HepG2 (cell line): Measurements from ENCODE around the gene RBM26. TPM values are rescaled to one million over a fixed set of nuclear protein-coding genes. Genes with fewer than 3 reads are reported as not detected.
A peak's percentile ranks its signal among the peaks of the same experiment; 100 is the strongest.

Experiments used
- ATAC-seq: fragments of 200-7000 bp; cut with Tn5 transposase; 3 replicates; pipeline ENCODE4 v1.9.1; 2020; ENCODE audit warnings: mild to moderate bottlenecking, moderate library complexity
- BruUV-seq: library from RNA; stranded (reverse); fragments of 400-500 nt; replicated peaks from 2 replicates; lab custom pipeline; 2021; lab: Mats Ljungman, UMichigan
- CTCF ChIA-PET: fragments of 300-600 bp; formaldehyde crosslinking; extraction: SDS; loops from one replicate; lab custom pipeline; 2021; ENCODE audit warnings: low total read pairs, inconsistent platforms, low intra/inter-chr PET ratio; lab: Yijun Ruan, JAX
- POLR2A ChIA-PET: fragments of 350-600 bp; sonication (Branson Sonifier 250); formaldehyde crosslinking; loops from one replicate; lab custom pipeline; 2020; ENCODE audit warnings: antibody characterized with exemption, inconsistent platforms; lab: Yijun Ruan, JAX
- DNase-seq: peaks from one replicate; pipeline ENCODE4 v3.0.0-alpha.2; 2015; ENCODE audit warnings: low spot score
- FAIRE-seq: peaks from 3 replicates; lab custom pipeline; 2011; peaks lifted over from hg19 to GRCh38; lab: Jason Lieb, UNC
- H2AFZ ChIP-seq: one replicate; pipeline ENCODE4 v1.6.1; 2011; ENCODE audit warnings: low read length, inconsistent platforms
- H3K27ac ChIP-seq: fragments of 300-600 bp; 3 replicates; pipeline ENCODE4 v1.8.0; 2011; ENCODE audit warnings: mixed run types, mild to moderate bottlenecking, mixed read lengths, low read length, inconsistent platforms; ENCODE audit not compliant: insufficient read depth; ENCODE audit errors: extremely low read length
- H3K27me3 ChIP-seq, 2 experiments: fragments of 200-600 bp in 1 of 2; 2 replicates in 1 of 2; 3 replicates in 1 of 2; pipeline versions ENCODE4 v1.6.0 to v1.8.0; 2011; ENCODE audit warnings: low read length in 2 of 2, mild to moderate bottlenecking in 2 of 2, moderate library complexity in 2 of 2, inconsistent platforms in 1 of 2; ENCODE audit not compliant: insufficient read depth in 2 of 2, control insufficient read depth in 1 of 2
- H3K36me3 ChIP-seq, 2 experiments: fragments of 200-600 bp in 1 of 2; replicated peaks in 1 of 2; 2 replicates in 1 of 2; 3 replicates in 1 of 2; pipeline versions ENCODE4 v1.5.1 to v1.8.0; 2011; ENCODE audit warnings: low read length in 2 of 2, inconsistent platforms in 1 of 2; ENCODE audit not compliant: insufficient read depth in 2 of 2, control insufficient read depth in 1 of 2
- H3K4me1 ChIP-seq: 2 replicates; pipeline ENCODE4 v1.5.1; 2012; ENCODE audit warnings: low read length, inconsistent platforms; ENCODE audit not compliant: insufficient read depth
- H3K4me2 ChIP-seq: 2 replicates; pipeline ENCODE4 v1.6.0; 2011; ENCODE audit warnings: low read depth, low read length, inconsistent platforms
- H3K4me3 ChIP-seq, 3 experiments: fragments of 200-600 bp in 1 of 3; sonication (generic), shearing (Covaris generic) in 1 of 3; replicated peaks in 1 of 3; 2 replicates each; pipeline ENCODE4 v1.5.1; 2011 to 2016; ENCODE audit warnings: low read length in 3 of 3, inconsistent platforms in 2 of 3, low read depth in 2 of 3, mild to moderate bottlenecking in 2 of 3, control low read depth in 1 of 3, mixed read lengths in 1 of 3; ENCODE audit not compliant: insufficient read depth in 1 of 3
- H3K79me2 ChIP-seq: one replicate; pipeline ENCODE4 v1.6.1; 2011; ENCODE audit warnings: low read length, inconsistent platforms; ENCODE audit not compliant: insufficient read depth
- H3K9ac ChIP-seq: 2 replicates; pipeline ENCODE4 v1.6.0; 2011; ENCODE audit warnings: mild to moderate bottlenecking, low read depth, low read length, inconsistent platforms; ENCODE audit not compliant: insufficient read depth
- H3K9me3 ChIP-seq: 2 replicates; pipeline ENCODE4 v1.5.1; 2012; ENCODE audit warnings: mild to moderate bottlenecking, low read length
- H4K20me1 ChIP-seq: 2 replicates; pipeline ENCODE4 v1.6.0; 2011; ENCODE audit warnings: inconsistent platforms, mild to moderate bottlenecking, low read length, moderate library complexity; ENCODE audit not compliant: insufficient read depth
- MIER3 ChIP-seq: IDR thresholded peaks from 2 replicates; pipeline ENCODE4 v1.6.1; 2016; ENCODE audit warnings: missing compliant biosample characterization, borderline replicate concordance
- NFYB ChIP-seq: sonication (generic); formaldehyde crosslinking; IDR thresholded peaks from 2 replicates; pipeline ENCODE4 v1.4.0; 2020; ENCODE audit warnings: missing genetic modification reagents
- NR2C2 ChIP-seq: sonication (generic); formaldehyde crosslinking; IDR thresholded peaks from 2 replicates; pipeline ENCODE4 v1.4.0; 2020; ENCODE audit warnings: missing genetic modification reagents, mild to moderate bottlenecking, moderate library complexity, borderline replicate concordance
- ONECUT2 ChIP-seq: sonication (generic); formaldehyde crosslinking; IDR thresholded peaks from 2 replicates; pipeline ENCODE4 v1.4.0; 2020; ENCODE audit warnings: missing genetic modification reagents
- REL ChIP-seq: sonication (generic); formaldehyde crosslinking; conservative IDR thresholded peaks from 2 replicates; pipeline ENCODE4 v1.8.0; 2022; ENCODE audit warnings: mild to moderate bottlenecking, missing genetic modification reagents, moderate library complexity
- SNRNP70 ChIP-seq: fragments of 200-400 bp; formaldehyde crosslinking; IDR thresholded peaks from 2 replicates; pipeline ENCODE4 v1.6.1; 2017; ENCODE audit warnings: mild to moderate bottlenecking, low read depth, low read length, moderate library complexity
- TEAD2 ChIP-seq: sonication (generic); formaldehyde crosslinking; IDR thresholded peaks from 2 replicates; pipeline ENCODE4 v1.9.0; 2021; ENCODE audit warnings: missing genetic modification reagents
- ZNF263 ChIP-seq: sonication (generic); formaldehyde crosslinking; IDR thresholded peaks from 2 replicates; pipeline ENCODE4 v1.4.0; 2020; ENCODE audit warnings: missing genetic modification reagents
- ZNF350 ChIP-seq: sonication (generic); formaldehyde crosslinking; IDR thresholded peaks from 2 replicates; pipeline ENCODE4 v1.4.0; 2020; ENCODE audit warnings: mild to moderate bottlenecking, low read depth, missing genetic modification reagents, borderline replicate concordance
- WGBS: methylation state at CpG from one replicate; pipeline ENCODE4 v1.1.6; 2017; ENCODE audit warnings: low lambda C conversion rate; 5-methylcytosine and 5-hydroxymethylcytosine counted together
- in situ Hi-C: cut with HindIII; loops from 2 replicates; pipeline ENCODE4 v1.10.0; 2017; ENCODE audit warnings: low pct_unique_long_range_greater_than_20kb; ENCODE audit not compliant: extremely low pct_ligation_motif_present
- intact Hi-C: fragments of 100-400 bp; cut with micrococcal nuclease; formaldehyde crosslinking; loops from one replicate; pipeline ENCODE4 v1.10.0; 2022; ENCODE audit not compliant: unreplicated experiment
- polyA plus RNA-seq, 8 experiments: library from polyadenylated mRNA; depleted of rRNA in 3 of 8; stranded (reverse) in 7 of 8; unstranded in 1 of 8; fragments of >200 nt; fragmentation: Illumina TruSeq in 4 of 8; extraction: Trizol in 4 of 8; gene quantifications; 2 replicates each; pipeline versions ENCODE4 v1.2.1 to v1.2.3, GENCODE V29; 2011 to 2016; ENCODE audit warnings: low read depth in 4 of 8, missing spikeins in 1 of 8, mixed read lengths in 1 of 8; ENCODE audit not compliant: insufficient read depth in 1 of 8
- total RNA-seq, 5 experiments: library from RNA; depleted of rRNA; stranded (reverse); fragments of >200 nt; fragmentation: Illumina TruSeq; extraction: Trizol; gene quantifications; 2 replicates each; pipeline ENCODE4 v1.2.3, GENCODE V29; 2016; ENCODE audit warnings: low read depth in 1 of 5
- TF ChIP-seq, protein P1 (sequence below): sonication (generic); formaldehyde crosslinking; IDR thresholded peaks from 2 replicates; pipeline ENCODE4 v1.4.0; 2020; ENCODE audit warnings: missing genetic modification reagents, borderline replicate concordance
- TF ChIP-seq, protein P2 (sequence below): sonication (generic); formaldehyde crosslinking; IDR thresholded peaks from 2 replicates; pipeline ENCODE4 v1.5.1; 2020; ENCODE audit warnings: missing genetic modification reagents, mild to moderate bottlenecking, borderline replicate concordance
- TF ChIP-seq, protein P3 (sequence below): sonication (generic); formaldehyde crosslinking; IDR thresholded peaks from 2 replicates; pipeline ENCODE4 v1.9.0; 2021; ENCODE audit warnings: missing genetic modification reagents, mild to moderate bottlenecking, borderline replicate concordance

The RBM26 gene
- total and polyA plus RNA-seq, 2 of the 13 experiments (the other 11 are each of a cell fraction or from before 2014, with no cell fraction given) = 19.4 to 34.4 TPM

DNA sequence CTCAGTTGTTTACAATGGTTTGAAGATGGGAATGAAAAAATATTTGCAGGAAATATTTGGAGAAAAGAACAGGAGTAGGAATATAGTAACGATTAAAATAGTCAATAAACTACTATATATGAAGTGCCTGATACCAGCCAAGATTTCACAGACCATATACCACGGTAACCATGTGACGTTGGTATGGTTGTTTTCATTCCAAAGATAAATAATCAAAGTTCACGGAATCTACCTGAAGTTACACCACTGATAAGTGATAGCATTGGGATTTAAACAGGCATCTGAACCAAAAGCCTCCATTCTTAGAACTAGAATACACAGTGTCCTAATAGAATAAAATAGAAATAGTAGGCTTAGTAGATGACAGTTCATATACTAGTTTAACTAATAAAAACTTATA is 123.5 kb downstream of the RBM26 start:
- intact Hi-C loops (no loop called here), in situ Hi-C loops (no loop called here)
- peak overlapping the region; percentile 51 for H3K4me2 ChIP-seq
- ChIA-PET POLR2A (no interaction called here), CTCF (no interaction called here)
- ATAC-seq (peak; percentile 69), FAIRE-seq (no peak), DNase-seq (peak; percentile 12)
- no peak overlapping the region for H2AFZ ChIP-seq
- H3K4me3 ChIP-seq = no peak overlapping the region
- no TSS peak for BruUV-seq
- no peaks in the 10 kb centered on the region for H4K20me1 ChIP-seq
- H3K4me1 ChIP-seq = peaks cover 18% of the 10 kb centered on the region
- 8% methylated on average over 4 of the region's 4 CpGs for WGBS
- no peaks in the 10 kb centered on the region for H3K27me3 ChIP-seq
- H3K79me2 ChIP-seq = no peaks in the 10 kb centered on the region
- no peak overlapping the region for H3K9ac ChIP-seq
- H3K36me3 ChIP-seq = no peaks in the 10 kb centered on the region
- no peaks in the 10 kb centered on the region for H3K9me3 ChIP-seq
- TF ChIP-seq REL (CRISPR knock-in tag) (no peak), SNRNP70 (no peak), ZNF263 (CRISPR knock-in tag) (no peak)
- TF ChIP-seq, protein P1, sequence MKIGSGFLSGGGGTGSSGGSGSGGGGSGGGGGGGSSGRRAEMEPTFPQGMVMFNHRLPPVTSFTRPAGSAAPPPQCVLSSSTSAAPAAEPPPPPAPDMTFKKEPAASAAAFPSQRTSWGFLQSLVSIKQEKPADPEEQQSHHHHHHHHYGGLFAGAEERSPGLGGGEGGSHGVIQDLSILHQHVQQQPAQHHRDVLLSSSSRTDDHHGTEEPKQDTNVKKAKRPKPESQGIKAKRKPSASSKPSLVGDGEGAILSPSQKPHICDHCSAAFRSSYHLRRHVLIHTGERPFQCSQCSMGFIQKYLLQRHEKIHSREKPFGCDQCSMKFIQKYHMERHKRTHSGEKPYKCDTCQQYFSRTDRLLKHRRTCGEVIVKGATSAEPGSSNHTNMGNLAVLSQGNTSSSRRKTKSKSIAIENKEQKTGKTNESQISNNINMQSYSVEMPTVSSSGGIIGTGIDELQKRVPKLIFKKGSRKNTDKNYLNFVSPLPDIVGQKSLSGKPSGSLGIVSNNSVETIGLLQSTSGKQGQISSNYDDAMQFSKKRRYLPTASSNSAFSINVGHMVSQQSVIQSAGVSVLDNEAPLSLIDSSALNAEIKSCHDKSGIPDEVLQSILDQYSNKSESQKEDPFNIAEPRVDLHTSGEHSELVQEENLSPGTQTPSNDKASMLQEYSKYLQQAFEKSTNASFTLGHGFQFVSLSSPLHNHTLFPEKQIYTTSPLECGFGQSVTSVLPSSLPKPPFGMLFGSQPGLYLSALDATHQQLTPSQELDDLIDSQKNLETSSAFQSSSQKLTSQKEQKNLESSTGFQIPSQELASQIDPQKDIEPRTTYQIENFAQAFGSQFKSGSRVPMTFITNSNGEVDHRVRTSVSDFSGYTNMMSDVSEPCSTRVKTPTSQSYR (CRISPR knock-in tag) = no peak
- no peak overlapping the region for H3K27ac ChIP-seq

DNA sequence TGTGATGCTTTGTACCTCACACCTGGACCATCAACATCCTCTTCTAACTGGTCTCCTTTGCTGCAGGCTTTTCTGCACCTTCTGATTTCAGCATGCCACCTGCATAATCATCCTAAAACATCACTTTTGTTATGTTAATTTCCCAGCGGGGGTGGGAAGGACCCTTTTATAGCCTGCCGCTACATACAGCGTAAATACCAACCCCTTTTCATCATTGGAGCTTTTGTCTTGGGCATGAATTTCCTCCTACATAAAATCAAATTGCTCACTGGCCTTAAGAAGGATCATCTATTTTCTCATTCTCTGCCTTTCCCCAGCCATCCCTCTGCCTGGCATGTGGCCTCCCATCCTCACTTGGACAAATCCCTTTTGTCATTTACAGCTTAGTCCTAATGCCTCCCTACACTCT is 124.7 kb downstream of the RBM26 start:
- no peak overlapping the region for H3K27ac ChIP-seq
- no peak overlapping the region for H3K4me3 ChIP-seq
- FAIRE-seq (no peak), DNase-seq (no peak), ATAC-seq (no peak)
- H3K27me3 ChIP-seq = no peaks in the 10 kb centered on the region
- POLR2A ChIA-PET = no interaction called here
- TF ChIP-seq ZNF350 (CRISPR knock-in tag) (no peak), NR2C2 (CRISPR knock-in tag) (no peak), MIER3 (CRISPR knock-in tag) (no peak), TEAD2 (CRISPR knock-in tag) (no peak), ONECUT2 (CRISPR knock-in tag) (no peak), NFYB (CRISPR knock-in tag) (no peak)
- TF ChIP-seq, protein P2, sequence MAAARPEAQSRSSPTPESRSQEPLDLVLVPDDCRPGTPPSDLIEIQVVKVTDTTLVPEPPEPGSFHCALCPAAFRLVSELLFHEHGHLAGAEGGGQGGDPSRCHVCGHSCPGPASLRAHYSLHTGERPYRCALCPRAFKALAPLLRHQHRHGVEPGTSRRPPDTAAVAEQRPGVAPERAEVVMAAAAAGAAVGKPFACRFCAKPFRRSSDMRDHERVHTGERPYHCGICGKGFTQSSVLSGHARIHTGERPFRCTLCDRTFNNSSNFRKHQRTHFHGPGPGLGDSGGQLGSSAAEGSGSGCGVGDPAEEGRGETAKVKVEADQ (CRISPR knock-in tag) = no peak
- TF ChIP-seq, protein P3, sequence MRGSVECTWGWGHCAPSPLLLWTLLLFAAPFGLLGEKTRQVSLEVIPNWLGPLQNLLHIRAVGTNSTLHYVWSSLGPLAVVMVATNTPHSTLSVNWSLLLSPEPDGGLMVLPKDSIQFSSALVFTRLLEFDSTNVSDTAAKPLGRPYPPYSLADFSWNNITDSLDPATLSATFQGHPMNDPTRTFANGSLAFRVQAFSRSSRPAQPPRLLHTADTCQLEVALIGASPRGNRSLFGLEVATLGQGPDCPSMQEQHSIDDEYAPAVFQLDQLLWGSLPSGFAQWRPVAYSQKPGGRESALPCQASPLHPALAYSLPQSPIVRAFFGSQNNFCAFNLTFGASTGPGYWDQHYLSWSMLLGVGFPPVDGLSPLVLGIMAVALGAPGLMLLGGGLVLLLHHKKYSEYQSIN (CRISPR knock-in tag) = no peak
- H2AFZ ChIP-seq = no peak overlapping the region
- WGBS = 89% methylated on average over 3 of the region's 3 CpGs
- no peak overlapping the region for H3K4me2 ChIP-seq
- in situ Hi-C loops (no loop called here), intact Hi-C loops (no loop called here)
- H3K4me1 ChIP-seq = peaks cover 18% of the 10 kb centered on the region
- no TSS peak for BruUV-seq
- H3K9ac ChIP-seq = no peak overlapping the region
- no peaks in the 10 kb centered on the region for H3K36me3 ChIP-seq
- H3K9me3 ChIP-seq = no peaks in the 10 kb centered on the region
- CTCF ChIA-PET = no interaction called here
- H4K20me1 ChIP-seq = no peaks in the 10 kb centered on the region
- no peaks in the 10 kb centered on the region for H3K79me2 ChIP-seq
